ENCODE measurements around the gene OTOG.

The OTOG gene

DNA sequence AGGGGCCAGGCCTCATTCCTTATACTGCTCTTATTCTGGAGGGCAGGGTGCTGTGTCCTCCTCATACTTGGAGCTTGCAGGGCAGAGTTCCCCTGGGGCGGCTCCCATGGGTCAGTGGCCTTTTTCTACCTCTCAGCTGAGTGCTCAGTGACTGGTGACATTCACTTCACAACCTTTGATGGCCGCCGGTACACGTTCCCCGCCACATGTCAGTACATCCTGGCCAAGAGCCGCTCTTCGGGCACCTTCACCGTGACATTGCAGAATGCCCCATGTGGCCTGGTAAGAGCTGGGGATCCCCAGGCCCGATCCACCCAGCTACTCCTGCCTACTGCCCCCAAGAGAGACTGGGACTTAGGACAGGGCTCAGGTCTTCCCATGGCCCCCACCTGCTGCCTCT, 14.5 kb downstream of the OTOG start:
- DNase-seq, result no peak

DNA sequence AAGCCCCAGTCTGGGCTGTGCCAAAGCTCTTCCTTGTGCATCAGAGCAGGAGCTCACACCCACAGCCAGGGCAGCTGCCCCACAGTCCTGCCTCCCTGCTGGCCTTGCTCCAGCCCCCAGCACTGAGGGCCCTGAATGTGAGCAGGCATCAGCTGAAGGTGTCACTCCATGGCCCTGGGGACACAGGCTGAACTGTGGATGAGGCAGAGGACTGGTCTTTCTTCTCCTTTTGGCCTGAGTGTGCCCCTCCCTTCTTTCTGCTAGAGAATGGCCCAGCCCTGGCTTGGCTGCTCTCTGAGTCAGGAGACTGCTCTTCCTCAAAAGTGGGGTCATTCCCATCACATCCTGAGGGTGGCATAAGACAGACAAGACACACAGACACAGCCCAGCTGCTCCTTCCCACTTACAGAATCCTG, 16.2 kb downstream of the OTOG start:
- no peak for DNase-seq

DNA sequence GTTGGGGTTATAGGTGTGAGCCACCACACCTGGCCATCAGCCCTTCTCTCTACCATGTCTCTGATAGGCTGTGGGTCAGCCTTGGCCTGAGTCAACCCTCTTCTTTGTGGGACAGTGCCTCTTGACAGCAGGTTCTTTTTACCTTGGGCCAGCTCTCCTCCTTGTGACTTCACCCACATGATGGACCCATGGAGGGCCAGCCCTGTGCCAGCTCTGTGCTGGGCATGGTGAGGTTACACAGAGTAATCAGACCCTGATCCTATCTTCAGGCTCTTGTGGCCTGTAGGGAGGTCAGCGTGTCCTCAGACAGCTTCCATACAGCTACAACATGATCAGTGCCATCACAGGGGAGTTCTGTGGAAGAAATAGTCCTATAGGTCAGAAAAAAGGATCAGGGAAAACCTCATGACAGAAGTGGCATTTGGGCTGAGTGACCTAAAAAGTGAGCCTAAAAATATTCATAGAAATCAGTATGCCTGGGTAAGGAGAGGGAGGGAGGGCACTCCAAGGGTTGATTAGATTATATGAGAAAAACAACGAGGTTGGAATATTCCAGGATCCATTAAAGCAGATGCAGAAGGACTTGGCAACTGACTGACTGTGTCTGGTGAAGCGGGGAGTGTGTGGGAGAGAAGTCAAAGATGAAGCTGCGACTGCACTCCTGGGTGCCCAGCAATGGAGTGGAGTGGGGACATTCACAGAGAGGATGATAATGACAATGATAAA, 17.1 kb downstream of the OTOG start:
- DNase-seq, result no peak

DNA sequence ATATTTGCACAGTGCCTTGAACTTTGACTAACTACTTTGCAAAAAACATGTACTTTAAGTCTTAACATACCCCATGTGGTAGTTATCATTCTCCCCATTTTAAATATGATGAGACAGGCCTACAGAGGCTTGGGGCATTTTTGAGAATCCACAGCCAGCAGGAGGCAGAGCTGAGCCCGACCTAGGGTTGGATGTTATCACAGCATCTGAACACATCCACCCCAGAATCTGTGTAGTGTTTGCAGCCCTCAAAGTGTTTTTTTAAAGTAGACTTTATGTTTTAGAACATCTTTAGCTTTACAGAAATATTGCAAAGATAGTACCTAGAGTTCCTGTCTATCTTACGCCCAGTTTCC, 17.6 kb downstream of the OTOG start:
- DNase-seq, result no peak

DNA sequence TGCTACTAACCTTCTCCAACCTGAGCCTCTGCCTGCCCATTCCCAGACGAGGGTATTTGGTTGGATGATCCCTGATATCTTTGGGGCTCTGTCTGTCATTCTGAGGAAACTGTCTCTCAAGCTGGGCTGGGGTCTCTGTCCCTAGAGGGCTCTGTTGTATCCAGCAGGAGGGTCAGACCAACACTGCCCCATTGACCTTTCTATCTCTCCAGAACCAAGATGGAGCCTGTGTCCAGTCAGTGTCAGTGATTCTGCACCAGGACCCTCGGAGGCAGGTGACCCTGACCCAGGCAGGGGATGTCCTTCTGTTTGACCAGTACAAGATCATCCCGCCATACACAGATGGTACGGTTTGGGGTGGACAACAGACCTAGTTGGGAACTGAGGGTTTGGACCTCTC, 21.9 kb downstream of the OTOG start:
- DNase-seq, result no peak

DNA sequence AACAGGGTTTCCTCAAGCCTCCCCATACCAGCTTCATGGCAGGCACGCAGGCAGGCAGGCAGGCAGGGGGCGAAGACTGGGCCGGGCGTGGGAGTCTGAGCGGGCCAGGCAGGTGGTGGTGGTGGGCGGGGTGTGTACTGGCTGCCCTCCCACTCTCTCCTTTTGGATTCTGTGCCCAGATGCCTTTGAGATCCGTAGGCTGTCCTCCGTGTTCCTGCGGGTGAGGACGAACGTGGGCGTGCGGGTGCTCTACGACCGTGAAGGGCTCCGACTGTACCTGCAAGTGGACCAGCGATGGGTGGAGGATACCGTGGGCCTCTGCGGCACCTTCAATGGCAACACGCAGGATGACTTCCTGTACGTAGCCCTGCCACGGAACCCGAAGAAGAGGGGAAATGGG, 23.0 kb downstream of the OTOG start:
- no peak for DNase-seq

DNA sequence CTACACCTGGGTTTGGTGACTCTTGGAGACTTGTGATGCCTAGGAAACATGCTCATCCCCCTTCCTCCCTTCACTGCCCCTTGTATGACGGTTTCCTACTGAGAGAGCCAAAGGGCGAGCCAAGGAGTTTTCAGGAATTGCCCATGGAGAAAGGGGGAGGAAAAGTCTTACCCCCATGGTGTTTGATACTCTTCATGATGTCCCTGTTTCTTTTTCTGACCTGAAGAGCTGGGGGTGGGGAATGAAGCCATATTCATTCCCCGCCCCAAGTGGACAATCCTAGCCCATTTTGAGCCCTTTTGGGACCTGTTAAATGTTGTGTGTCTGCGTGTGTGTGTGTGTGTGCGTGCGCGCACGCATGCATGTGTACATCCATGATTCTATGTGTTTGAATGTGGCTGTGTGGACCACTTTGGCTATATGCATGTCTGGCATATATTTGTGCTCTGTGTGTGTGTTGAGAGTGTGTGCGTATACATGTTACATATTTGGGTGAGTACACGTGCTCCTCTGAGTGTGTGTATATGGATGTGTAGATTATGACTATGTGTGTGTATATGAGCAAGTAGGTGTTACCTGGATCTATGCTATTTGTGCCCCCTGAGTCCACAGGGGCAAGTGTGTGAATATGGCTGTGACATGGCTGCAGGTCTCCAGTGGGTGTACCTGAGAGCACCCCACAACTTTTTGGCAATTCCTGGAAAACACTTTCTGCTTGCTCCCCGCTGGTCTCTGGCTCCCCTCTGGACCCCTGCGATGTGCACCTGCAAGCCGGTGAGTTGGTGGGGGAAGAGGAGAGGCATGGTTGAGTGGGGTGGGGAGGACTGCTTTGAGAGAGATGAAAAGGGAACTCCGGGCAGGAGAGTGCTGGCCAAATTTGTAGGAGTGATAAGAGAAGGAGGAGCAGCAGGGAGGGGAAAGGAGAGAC, 24.6 kb downstream of the OTOG start:
- no peak for DNase-seq

DNA sequence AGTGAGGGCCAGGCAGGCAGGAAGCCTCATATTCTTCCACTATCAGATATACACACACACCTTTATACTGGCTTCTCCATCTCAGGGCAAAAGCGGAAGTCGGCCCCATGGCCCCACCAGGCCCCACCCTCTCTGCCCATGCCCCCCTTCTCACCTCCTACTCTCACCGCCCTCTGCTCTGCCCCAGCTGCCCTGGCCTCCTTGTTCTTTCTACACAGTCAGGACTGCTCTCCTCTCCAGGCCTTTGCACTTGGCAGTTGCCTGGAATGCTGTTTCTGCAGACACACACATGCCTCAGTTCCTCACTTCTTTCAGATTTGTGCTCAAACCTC, 25.3 kb downstream of the OTOG start:
- no peak for DNase-seq

DNA sequence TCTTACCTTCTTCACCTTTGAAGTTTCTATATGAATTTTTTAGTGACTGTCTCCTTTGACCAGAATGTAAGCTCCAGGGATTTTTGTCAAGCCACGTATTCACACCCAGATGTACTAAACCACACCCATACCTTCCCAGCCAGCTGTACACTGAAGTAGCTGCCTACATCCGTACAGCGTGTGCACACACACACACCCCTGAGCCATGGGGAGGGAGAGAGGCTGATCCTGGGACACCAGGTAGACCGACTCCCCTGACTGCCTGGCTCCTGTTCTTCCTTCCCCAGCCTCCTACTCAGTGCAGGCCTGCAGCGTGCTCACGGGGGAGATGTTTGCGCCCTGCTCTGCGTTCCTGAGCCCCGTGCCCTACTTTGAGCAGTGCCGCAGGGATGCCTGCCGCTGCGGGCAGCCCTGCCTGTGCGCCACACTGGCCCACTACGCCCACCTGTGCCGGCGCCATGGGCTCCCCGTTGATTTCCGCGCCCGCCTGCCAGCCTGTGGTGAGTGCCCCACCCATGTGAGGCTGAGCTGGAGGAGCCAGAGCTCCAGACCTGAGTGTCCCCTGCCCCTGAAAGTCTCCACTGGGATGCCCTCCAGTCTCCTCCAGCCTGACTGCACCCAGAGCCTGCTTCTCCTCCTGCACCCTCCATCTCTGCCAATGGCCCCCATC, 25.9 kb downstream of the OTOG start:
- no peak for DNase-seq

DNA sequence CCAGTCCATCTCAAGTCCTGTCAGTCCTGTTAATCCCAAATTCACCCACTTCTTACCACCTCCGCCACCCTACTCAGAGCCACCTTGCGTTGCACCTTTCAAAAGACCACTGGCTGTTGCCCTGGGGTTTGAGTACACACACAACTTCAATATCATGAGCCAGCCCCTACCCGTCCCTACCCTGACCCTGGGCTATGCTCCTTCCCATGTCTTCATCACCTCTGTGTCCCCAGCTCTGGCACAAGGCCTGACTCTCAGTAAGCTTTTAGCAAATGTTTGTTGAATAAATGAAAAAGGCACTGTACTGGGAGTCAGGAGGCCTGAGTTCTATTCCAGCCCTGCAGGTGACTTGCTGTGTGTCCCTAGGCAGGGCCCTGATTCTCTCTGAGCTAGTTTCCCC, 26.5 kb downstream of the OTOG start:
- no peak for DNase-seq

DNA sequence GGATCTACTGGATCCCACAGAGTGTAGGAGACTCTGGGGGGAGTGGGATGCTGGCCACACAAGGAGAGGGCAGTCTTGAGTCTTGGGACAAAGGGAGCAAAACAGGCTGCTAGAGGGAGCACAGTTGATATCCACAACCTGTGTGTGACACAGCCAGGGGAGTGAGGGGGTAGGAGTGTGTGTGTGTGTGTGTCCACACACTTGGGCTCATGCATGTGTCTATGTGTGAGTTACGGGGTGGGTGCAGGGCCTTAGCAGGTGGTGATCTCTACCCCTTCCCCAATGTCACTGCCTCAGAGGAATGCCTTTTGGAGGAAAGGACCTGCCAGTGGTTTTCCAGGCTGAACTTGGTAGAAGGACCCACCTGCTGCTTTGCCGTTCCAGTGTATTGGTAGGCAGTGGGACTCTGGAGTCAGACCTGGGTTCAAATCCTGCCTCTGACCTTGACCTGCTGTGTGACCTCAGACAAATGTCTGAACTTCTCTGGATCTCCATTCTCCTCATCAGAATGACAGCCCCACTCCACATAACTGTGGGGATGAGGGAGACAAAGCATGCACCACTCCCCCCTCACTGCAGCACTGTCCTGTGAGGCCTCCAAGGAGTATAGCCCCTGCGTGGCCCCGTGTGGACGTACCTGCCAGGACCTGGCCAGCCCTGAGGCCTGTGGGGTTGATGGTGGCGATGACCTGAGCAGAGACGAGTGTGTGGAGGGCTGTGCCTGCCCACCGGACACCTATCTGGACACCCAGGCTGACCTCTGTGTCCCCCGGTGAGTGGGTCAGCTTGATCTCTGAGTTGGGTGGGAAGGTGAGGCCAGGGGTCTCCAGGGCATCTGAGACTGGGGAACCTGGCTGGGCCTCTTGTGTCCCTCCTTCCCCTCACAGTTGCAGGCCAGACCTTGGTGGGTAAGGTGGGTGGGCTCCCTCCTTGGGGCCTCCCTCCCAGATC, 27.4 kb downstream of the OTOG start:
- DNase-seq, result no peak

DNA sequence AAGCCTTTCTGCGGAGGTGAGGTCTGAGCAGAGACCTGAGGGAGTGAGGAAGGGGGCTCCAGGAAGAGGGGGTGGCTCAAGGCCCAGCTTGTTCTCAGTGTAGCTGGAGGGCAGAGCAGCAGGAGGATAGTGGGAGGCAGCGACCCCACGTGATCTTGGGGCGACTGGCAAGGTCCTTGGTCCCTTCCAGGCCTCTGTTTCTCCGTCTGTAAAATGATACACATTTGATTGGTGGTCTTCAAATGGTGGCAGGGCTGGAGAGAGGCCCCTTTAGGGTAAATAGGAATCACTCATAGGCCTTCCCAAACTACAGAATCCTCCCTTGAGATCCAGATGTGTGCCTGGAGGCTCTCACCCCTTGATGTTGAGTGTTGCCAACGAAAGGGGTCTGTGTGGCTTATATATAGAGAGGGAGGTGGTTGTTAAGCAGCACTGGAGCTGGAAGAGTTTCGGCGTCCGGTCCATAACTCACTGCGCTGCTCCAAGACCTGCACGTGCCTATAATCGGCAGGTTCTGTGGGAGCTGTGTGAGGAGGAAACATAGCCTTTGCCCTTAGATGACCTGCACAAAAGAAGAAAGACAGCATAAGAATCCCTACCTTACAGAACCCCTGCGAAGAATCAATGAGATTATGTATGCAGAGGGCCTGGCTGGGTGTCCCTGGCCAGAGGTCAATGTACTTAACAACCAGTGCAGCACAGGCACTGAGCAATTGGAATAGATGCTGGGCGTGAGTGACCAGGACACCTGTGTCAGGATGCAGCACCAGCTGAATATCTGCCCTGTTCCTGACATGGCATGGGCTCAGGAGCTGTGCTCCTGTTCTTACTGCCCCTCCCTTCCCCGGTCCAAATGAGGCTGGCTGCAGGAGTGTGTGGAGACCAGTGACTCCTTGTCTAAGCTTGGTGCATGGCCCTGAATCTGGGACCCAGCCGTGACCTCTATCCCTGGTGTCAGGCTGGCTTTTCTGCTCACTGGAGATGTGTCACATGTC, 28.7 kb downstream of the OTOG start:
- DNase-seq, result no peak

DNA sequence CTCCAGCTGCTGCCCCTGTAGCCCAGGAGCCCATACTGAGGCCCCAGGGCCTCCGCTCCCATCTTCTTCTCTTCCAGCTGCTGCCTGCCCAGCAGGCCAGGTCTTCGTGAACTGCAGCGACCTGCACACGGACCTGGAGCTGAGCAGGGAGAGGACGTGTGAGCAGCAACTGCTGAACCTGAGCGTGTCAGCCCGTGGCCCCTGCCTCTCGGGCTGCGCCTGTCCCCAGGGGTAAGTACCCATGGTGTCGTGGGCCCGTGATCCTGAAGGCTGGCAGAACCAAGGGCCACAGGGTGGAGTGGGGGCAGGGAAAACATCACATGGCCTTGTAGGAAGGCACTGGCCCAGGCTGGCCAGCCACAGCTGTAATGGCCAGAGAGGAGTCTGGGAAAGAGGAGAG, 31.2 kb downstream of the OTOG start:
- no peak for DNase-seq

DNA sequence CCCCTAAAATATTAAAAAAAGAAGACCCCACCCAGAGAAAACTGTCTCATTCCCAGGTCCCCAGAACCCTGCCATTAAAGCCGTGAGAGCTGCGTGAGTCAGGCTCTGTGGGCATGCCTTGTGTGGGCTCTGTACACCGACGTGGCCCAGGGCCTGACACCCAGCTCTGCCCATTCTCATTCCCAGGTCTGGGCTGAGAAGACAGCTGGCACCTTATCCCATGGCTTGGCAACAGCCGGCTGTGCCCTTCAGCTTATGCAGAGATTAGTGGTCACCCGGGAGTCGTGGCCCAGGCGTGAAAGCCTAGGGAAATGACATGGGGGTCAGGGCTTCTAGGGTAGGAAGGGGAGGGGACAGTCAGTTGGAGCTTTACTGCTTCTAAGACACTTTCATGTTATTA, 31.9 kb downstream of the OTOG start:
- DNase-seq, result no peak

DNA sequence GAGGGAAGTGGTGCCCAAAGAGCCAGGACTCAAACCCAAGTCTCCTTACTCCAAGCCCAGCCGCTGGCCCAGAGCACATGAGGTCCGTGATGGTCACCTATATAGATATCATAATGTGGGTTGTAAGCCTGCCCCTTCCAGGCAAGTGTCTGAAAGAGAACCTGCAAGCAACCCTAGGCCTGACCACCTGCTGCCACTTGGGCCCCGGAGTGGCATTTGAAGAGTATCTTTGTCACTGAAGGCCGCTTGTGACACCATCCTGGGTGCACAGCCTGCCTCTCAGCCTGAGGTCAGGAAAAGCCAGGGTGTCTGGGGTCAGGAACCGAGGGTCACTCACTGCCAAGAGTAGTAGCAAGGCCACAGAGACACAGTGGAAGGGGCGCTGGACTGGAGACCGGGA, 32.4 kb downstream of the OTOG start:
- DNase-seq, result no peak

DNA sequence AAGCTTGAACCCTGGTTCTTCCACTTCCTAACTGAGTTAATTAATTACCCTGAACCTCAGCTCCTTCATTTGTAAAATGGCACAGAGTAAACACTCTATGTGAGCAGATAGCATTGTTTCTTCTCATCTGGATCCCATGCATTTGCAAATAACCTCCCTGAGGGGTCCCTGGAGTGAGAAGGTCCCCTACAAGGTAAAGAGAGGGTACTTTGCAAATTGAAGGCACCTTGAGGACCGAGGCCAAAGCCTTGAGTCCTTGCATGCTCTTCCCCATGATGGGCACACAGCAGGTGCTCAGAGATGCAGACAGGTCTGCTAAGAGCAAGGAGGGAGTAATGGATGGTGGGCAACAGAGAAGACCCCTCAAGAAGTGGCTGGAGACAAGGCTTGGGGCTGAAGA, 33.2 kb downstream of the OTOG start:
- no peak for DNase-seq

DNA sequence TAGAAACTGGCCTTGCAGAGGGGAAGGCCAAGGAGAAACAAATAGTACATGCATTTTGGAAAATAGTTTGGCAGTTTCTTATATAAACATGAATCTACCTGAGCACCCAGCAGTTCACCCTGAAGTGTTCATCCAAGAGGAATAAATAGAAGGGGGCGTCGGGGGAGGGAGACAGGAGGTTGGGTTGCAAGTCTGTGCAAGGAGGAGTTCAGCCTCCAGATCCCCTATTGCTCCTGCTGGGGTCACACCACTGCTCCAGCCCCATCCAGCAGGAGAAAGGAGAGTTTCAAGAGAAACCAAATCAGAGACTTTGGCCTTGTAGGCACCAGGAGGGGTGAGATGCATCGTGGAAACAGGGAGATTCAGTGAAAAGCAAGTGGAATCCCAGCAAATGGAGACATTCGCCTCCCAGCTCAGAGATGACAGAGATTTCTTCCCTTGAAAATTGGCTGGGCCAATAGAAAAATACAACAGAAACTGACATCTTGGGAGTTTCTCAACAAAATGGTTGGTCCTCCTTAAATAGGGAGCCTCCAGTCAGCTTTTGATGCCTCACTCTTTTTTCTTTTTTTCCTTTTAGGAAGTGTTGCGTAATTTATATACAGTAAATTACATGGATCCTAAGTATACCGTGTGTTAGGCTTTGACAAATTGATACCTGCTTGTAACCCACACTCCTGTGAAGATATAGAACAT, 34.1 kb downstream of the OTOG start:
- DNase-seq, result no peak

DNA sequence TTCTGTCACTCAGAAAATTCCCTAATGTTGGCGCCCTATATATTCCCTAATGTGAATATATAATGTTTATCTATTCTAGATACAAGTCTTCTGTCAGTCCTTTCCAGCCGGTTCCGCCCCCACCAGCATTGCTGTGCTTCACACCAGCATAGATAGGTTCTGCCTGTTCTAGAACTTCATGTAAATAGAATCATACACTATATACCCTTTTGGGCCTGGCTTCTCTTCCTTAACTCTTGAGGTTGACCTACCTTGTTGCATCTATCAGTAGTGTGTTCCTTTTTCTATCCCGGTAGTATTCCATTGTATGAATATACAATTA, 34.6 kb downstream of the OTOG start:
- DNase-seq, result no peak

DNA sequence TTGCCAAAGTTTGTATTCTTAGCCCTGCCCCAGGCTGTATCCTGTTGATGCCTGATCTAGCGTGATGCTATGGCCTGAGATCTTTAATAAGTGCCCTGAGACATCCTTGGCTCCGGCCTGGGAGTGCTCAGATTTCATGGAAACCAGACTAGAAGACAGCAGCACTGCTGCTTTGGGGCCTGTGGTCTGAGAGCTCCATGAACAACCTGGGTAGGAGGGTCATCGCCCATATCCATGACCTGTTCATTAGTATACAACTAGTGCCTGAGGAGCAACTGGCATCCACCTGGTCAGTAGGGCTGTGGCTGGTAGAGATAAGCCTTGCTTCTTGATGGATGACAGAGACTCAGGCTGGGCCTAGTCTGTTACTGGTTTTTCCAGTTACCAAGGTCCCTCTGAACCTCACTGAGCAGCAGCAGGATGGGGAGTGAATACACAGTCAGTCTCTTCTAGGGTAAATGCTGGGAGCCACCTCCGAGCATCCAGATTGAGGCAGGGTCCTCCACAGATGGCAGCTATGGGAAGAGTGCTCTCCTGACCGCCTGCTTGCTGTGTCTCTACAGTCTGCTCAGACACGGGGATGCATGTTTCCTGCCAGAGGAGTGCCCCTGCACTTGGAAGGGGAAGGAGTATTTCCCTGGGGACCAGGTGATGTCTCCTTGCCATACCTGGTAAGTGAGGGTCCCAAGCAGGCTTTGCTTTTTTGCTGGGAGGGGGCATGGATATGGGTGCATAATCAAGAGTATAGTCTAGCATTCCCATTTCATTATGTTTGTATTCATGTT, 39.0 kb downstream of the OTOG start:
- no peak for DNase-seq

DNA sequence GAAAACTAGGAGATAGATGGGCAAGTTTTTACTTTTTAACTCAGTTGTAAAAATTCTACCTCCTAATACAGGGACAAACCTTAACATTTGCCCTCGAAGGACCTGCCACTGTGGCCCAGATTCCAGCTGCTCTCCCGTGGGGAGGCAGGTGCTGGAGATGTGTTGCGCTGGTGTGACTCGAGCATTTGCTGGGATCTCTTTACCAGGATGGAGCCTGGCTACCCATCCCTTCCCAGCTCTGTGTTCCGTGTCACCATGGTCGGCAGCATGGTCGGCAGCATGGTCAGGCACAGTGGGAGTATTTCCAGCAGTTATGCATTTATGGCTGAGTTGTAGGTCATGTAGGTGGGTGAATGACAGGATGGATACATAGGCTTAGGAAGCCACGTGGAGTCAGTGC, 41.1 kb downstream of the OTOG start:
- no peak for DNase-seq

All from stimulated activated CD4-positive, alpha-beta T cell treated with anti-CD3 and anti-CD28 coated beads, Interleukin-1b, Interleukin-23, amount 100 ng/mL, for 48 hours (primary cell).